Endothelial cell (in vitro differentiated cells): ENCODE measurements around the gene DNAJB2. TPM values are rescaled to one million over a fixed set of nuclear protein-coding genes. Genes with fewer than 3 reads are reported as not detected.
"Not testable (repeated sequence)": the region's sequence is repeated elsewhere in the genome, so short reads cannot be mapped to it uniquely, and the experiment has no call there.

Experiments used
- DNase-seq: peaks from one replicate; pipeline ENCODE4 v3.0.0; 2021; ENCODE audit warnings: low spot score
- H3K27ac Mint-ChIP-seq: one replicate; pipeline ENCODE4 v1.8.0; 2021; ENCODE audit warnings: mixed read lengths, inconsistent platforms; ENCODE audit not compliant: unreplicated experiment
- H3K27me3 Mint-ChIP-seq: one replicate; pipeline ENCODE4 v1.8.0; 2021; ENCODE audit warnings: mild to moderate bottlenecking, moderate library complexity, mixed read lengths, inconsistent platforms; ENCODE audit not compliant: unreplicated experiment
- H3K36me3 Mint-ChIP-seq: one replicate; pipeline ENCODE4 v1.8.0; 2021; ENCODE audit warnings: mild to moderate bottlenecking, low read depth, mixed read lengths, inconsistent platforms; ENCODE audit not compliant: unreplicated experiment
- H3K4me1 Mint-ChIP-seq: one replicate; pipeline ENCODE4 v1.8.0; 2021; ENCODE audit warnings: mild to moderate bottlenecking, mixed read lengths, inconsistent platforms; ENCODE audit not compliant: unreplicated experiment
- H3K4me3 Mint-ChIP-seq: one replicate; pipeline ENCODE4 v1.8.0; 2021; ENCODE audit warnings: mild to moderate bottlenecking, mixed read lengths, inconsistent platforms; ENCODE audit not compliant: unreplicated experiment
- H3K9me3 Mint-ChIP-seq: one replicate; pipeline ENCODE4 v1.8.0; 2021; ENCODE audit warnings: mixed read lengths, inconsistent platforms; ENCODE audit not compliant: unreplicated experiment
- CTCF ChIP-seq: fragments of 200-600 bp; sonication (generic); IDR thresholded peaks from one replicate; pipeline ENCODE4 v1.5.0; 2021; ENCODE audit warnings: antibody characterized with exemption; ENCODE audit not compliant: unreplicated experiment
- total RNA-seq: library from RNA; stranded (reverse); fragmentation: NEBNext Ultra II Directional; extraction: Animal tissue kit (Norgen Biotek cat#: 25700); gene quantifications from one replicate; pipeline ENCODE4 v1.2.1, GENCODE V29; 2021; ENCODE audit not compliant: unreplicated experiment

The DNAJB2 gene
- total RNA-seq, 1 donor from 2014 or later: 64.3 TPM

- no peak for DNase-seq
- no peak for TF ChIP-seq CTCF
- Mint-ChIP-seq H3K27ac (peak overlapping the region; percentile 30), H3K4me3 (peak overlapping the region; percentile 62), H3K9me3 (no peaks in the 10 kb centered on the region), H3K4me1 (peaks cover 18% of the 10 kb centered on the region), H3K36me3 (peaks cover 18% of the 10 kb centered on the region), H3K27me3 (peaks cover 15% of the 10 kb centered on the region)
Measured at GRCh38 chr2:219252570-219252899, 26.6 kb upstream of the DNAJB2 start.

- Mint-ChIP-seq H3K27ac (peak within 1 kb of the TSS; percentile 30), H3K4me1 (peaks cover 18% of the 10 kb centered on the region), H3K36me3 (peaks cover 18% of the 10 kb centered on the region), H3K27me3 (peaks cover 15% of the 10 kb centered on the region), H3K9me3 (no peaks in the 10 kb centered on the region), H3K4me3 (peak within 1 kb of the TSS; percentile 76)
- peak; percentile 31 for DNase-seq
- no peak for TF ChIP-seq CTCF
Measured at GRCh38 chr2:219252900-219253752, 26.0 kb upstream of the DNAJB2 start, which contains the start of gene TUBA4B. TSS of gene TUBA4B (plus strand) at chr2:219253243. CDS start at chr2:219253408, 165 bp downstream.

GRCh38 chr2:219253753-219254589, 25.2 kb upstream of the DNAJB2 start, which contains the start of gene TUBA4A:
TSS of gene TUBA4A (minus strand) at chr2:219253918. CDS start at chr2:219253858, 60 bp downstream.
- H3K4me3 Mint-ChIP-seq: peak within 1 kb of the TSS; percentile 76
- peaks cover 15% of the 10 kb centered on the region for H3K27me3 Mint-ChIP-seq
- peaks cover 13% of the 10 kb centered on the region for H3K4me1 Mint-ChIP-seq
- no peak for TF ChIP-seq CTCF
- H3K27ac Mint-ChIP-seq: peak within 1 kb of the TSS; percentile 30
- peaks cover 13% of the 10 kb centered on the region for H3K36me3 Mint-ChIP-seq
- DNase-seq: peak; percentile 52
- no peaks in the 10 kb centered on the region for H3K9me3 Mint-ChIP-seq

- Mint-ChIP-seq H3K27ac (peak overlapping the region; percentile 22), H3K4me1 (peaks cover 6% of the 10 kb centered on the region), H3K27me3 (peaks cover 15% of the 10 kb centered on the region), H3K9me3 (no peaks in the 10 kb centered on the region), H3K36me3 (peaks cover 12% of the 10 kb centered on the region), H3K4me3 (peak overlapping the region; percentile 57)
- no peak for TF ChIP-seq CTCF
- DNase-seq: no peak
Measured at GRCh38 chr2:219254590-219255201, 24.5 kb upstream of the DNAJB2 start.

- H3K4me1 Mint-ChIP-seq: peaks cover 11% of the 10 kb centered on the region
- H3K27me3 Mint-ChIP-seq, H3K9me3 Mint-ChIP-seq, H3K4me3 Mint-ChIP-seq, DNase-seq, H3K27ac Mint-ChIP-seq, H3K36me3 Mint-ChIP-seq: not testable (repeated sequence)
Measured at GRCh38 chr2:219258942-219259341, 20.2 kb upstream of the DNAJB2 start.
